Activated CD4-positive, alpha-beta T cell treated with anti-CD3 and anti-CD28 coated beads, Interleukin-2, amount 10 ng/mL, durations not matched to agents 7 days and 5 days (primary cell): ENCODE data around the gene MFF. TPM values are rescaled to one million over a fixed set of nuclear protein-coding genes. Genes with fewer than 3 reads are reported as not detected.

Experiments
- CTCF ChIA-PET: fragments of 350-600 bp; sonication (Branson Sonifier 250); formaldehyde crosslinking; loops from one replicate; lab custom pipeline; 2021; ENCODE audit warnings: antibody characterized with exemption; lab: Charles Lee
- POLR2A ChIA-PET: fragments of 350-600 bp; sonication (Branson Sonifier 250); formaldehyde crosslinking; loops from one replicate; lab custom pipeline; 2021; ENCODE audit warnings: antibody characterized with exemption; lab: Charles Lee
- DNase-seq: peaks from one replicate; pipeline ENCODE4 v3.0.0-alpha.2; 2020
- H3K27ac Mint-ChIP-seq: one replicate; pipeline ENCODE4 v1.8.0; 2021; ENCODE audit warnings: mild to moderate bottlenecking, moderate library complexity, mixed read lengths
- H3K27me3 Mint-ChIP-seq: one replicate; pipeline ENCODE4 v1.8.0; 2021; ENCODE audit warnings: mixed read lengths
- H3K36me3 Mint-ChIP-seq: one replicate; pipeline ENCODE4 v1.8.0; 2021; ENCODE audit warnings: low read depth, mixed read lengths
- H3K4me1 Mint-ChIP-seq: one replicate; pipeline ENCODE4 v1.8.0; 2021; ENCODE audit warnings: mixed read lengths
- H3K4me3 Mint-ChIP-seq: one replicate; pipeline ENCODE4 v1.8.0; 2021; ENCODE audit warnings: mild to moderate bottlenecking, moderate library complexity, mixed read lengths
- H3K9me3 Mint-ChIP-seq: one replicate; pipeline ENCODE4 v1.8.0; 2021; ENCODE audit warnings: mixed read lengths
- total RNA-seq, 2 experiments: library from RNA; stranded (reverse); gene quantifications; one replicate each; pipeline ENCODE4 v1.2.3, GENCODE V29; 2021

The MFF gene
- total RNA-seq, 2 experiments from 2014 or later = 64.5 to 79.4 TPM

GRCh38 chr2:227406177-227407031, 81.4 kb downstream of the MFF start:
- POLR2A ChIA-PET = no interaction called here

More at GRCh38 chr2:227406177-227407031, 81.4 kb downstream of the MFF start:
- Mint-ChIP-seq H3K4me3 (no peak overlapping the region), H3K9me3 (no peaks in the 10 kb centered on the region), H3K4me1 (peaks cover 21% of the 10 kb centered on the region), H3K27ac (no peak overlapping the region), H3K27me3 (no peaks in the 10 kb centered on the region), H3K36me3 (no peaks in the 10 kb centered on the region)
- CTCF ChIA-PET = interaction anchor here (0.6 kb wide), 1 partner anchor 456 kb away, joined by 4 read pairs; no protein-coding TSS in a partner anchor
- peak; percentile 9 for DNase-seq

Other genes starting within 250 kb of the MFF start
- under 1 TPM; 0.06 to 0.15 TPM for gene COL4A4, start 161.0 kb upstream of the MFF start, total RNA-seq
- gene COL4A3, start 160.6 kb upstream of the MFF start, total RNA-seq = not detected
- not detected for gene TM4SF20, start 54.1 kb downstream of the MFF start, total RNA-seq
- gene SCYGR1, start 62.7 kb downstream of the MFF start, total RNA-seq = not detected
- 10 to 100 TPM; 59.9 to 80.1 TPM for gene AGFG1, start 146.9 kb downstream of the MFF start, total RNA-seq